Placental pericyte (primary cell): ENCODE data around the gene DAPP1. TPM values are rescaled to one million over a fixed set of nuclear protein-coding genes. Genes with fewer than 3 reads are reported as not detected.

ENCODE experiments used
- total RNA-seq: library from RNA; depleted of rRNA; stranded (reverse); fragments of >200 nt; gene quantifications from 2 replicates; pipeline ENCODE4 v1.2.3, GENCODE V29; 2012

DAPP1 gene, protein sequence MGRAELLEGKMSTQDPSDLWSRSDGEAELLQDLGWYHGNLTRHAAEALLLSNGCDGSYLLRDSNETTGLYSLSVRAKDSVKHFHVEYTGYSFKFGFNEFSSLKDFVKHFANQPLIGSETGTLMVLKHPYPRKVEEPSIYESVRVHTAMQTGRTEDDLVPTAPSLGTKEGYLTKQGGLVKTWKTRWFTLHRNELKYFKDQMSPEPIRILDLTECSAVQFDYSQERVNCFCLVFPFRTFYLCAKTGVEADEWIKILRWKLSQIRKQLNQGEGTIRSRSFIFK
- not detected in 2 replicates for total RNA-seq

DNA sequence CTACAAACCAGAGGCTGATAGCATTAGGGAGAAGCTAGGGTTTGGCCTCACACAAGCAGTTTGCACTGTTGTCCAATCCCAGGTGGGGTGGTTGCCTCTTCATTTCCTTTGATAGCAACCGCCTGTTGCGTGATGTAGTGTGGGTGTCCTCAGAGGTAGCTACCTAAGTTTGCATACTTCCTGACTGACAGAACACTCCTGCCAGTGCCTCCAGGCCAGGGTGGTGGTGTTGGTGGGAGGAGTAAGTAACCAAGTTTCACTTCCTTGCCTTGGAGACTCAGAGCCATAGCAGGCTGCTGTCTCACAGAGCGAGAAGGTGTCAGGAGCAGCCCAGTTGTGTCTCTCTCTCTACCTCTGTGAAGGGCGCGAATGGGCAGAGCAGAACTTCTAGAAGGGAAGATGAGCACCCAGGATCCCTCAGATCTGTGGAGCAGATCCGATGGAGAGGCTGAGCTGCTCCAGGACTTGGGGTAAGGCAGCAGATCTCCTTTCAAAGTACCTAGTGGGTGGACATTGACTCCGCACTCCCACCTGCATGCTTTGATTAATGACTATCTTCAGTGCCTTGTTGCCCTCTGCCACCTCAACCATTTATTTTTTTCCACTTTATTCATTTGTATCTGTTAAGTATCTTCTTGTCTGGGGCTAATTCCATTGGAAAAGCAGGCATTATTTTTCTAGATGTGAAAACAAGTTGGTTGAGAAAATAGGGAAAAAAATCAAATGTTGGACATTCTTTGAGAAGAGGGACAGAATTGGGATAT lies at the start of gene DAPP1:
Gene DAPP1 (plus strand): TSS at position 283 of the 764 bp plus-strand sequence. CDS start 87 bp downstream, at position 370.

GRCh38 chr4:99894161-99894997 lies 77.8 kb downstream of the DAPP1 start, which contains the start of gene LAMTOR3:
Gene LAMTOR3, minus strand, starts transcription at chr4:99894427. Its CDS starts 464 bp downstream, at chr4:99893963.

Other genes starting within 250 kb of the DAPP1 start
- gene MTTP, start 242.0 kb upstream of the DAPP1 start, total RNA-seq = not detected in 2 replicates
- gene C4orf54, start 159.0 kb upstream of the DAPP1 start, total RNA-seq = under 0.01 TPM in 1 of 2 replicates, not detected in the other
- 24.7 and 47.4 TPM in 2 replicates for gene LAMTOR3, start 77.6 kb downstream of the DAPP1 start, total RNA-seq
- gene DNAJB14, start 129.8 kb downstream of the DAPP1 start, total RNA-seq = 31.3 and 45.4 TPM in 2 replicates
- gene H2AZ1, start 133.4 kb downstream of the DAPP1 start, total RNA-seq = 138 and 467 TPM in 2 replicates